ENCODE data around the gene DEPDC1B.
"Not testable (repeated sequence)": the region's sequence is repeated elsewhere in the genome, so short reads cannot be mapped to it uniquely, and the experiment has no call there.

Gene DEPDC1B

DNA sequence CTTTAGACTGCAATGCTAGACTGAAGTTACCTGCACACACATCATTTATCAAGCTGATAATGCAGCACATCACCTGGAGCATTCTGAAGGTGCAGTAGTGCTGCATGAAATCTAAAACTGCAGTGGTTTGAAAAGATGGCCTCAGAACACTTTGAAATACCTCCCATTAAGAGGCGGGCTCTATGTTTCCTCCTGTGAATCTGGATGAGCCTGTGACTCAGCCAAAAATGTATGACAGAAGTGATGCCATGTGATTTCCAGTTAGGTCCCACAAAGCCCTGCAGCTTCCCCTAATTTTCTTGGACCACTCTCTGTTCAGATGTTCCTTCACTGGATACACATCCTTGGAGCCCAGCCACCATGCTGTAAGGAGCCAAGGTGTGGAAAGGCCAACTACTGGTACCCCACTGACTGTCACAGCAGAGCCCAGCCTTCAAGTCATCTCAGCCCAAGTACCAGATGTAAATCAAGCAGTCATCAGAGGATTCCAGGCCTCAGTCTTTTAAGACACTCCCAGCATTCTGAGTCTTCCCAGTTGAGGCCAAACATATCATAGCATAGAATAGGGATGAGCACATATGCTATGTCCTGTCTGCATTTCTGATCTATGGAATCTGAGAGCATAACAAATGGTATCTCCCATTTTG, 27.2 kb upstream of the DEPDC1B start:
- TF ChIP-seq, protein P1, sequence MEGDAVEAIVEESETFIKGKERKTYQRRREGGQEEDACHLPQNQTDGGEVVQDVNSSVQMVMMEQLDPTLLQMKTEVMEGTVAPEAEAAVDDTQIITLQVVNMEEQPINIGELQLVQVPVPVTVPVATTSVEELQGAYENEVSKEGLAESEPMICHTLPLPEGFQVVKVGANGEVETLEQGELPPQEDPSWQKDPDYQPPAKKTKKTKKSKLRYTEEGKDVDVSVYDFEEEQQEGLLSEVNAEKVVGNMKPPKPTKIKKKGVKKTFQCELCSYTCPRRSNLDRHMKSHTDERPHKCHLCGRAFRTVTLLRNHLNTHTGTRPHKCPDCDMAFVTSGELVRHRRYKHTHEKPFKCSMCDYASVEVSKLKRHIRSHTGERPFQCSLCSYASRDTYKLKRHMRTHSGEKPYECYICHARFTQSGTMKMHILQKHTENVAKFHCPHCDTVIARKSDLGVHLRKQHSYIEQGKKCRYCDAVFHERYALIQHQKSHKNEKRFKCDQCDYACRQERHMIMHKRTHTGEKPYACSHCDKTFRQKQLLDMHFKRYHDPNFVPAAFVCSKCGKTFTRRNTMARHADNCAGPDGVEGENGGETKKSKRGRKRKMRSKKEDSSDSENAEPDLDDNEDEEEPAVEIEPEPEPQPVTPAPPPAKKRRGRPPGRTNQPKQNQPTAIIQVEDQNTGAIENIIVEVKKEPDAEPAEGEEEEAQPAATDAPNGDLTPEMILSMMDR (IDR thresholded peaks at IDR 0.05; ENCODE audit: low read depth, low read length) = no peak
- no peak overlapping the region for H3K4me3 ChIP-seq (ENCODE audit: low read depth, low read length)
- no peak for DNase-seq (ENCODE audit: low read depth, low spot score)
- in situ Hi-C loops (cut with HindIII; ENCODE audit: low sequenced_read_pairs) = no loop called here

DNA sequence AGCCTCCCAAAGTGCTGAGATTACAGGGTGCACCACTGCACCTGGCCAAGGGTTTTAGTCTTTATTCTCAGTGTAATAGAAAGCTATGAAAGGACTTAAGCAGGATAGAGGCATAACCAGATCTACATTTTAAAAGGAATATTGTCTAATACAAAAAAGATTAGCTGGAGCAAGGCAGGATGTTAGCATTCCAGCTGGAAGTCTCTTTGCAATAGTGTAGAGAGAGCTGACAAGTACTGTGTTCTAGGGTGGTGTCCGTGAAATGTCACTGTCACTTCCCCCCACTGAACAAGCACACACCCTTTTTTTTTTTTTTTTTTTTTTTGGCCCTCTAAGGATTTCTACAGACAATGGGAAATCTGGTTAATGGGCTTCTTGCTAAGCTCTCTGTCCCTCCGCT, 24.2 kb upstream of the DEPDC1B start:
- TF ChIP-seq, protein P1 (IDR thresholded peaks at IDR 0.05; ENCODE audit: low read depth, low read length) = no peak
- no peak for DNase-seq (ENCODE audit: low read depth, low spot score)
- in situ Hi-C loops (cut with HindIII; ENCODE audit: low sequenced_read_pairs) = no loop called here
- H3K4me3 ChIP-seq (ENCODE audit: low read depth, low read length) = no peak overlapping the region

DNA sequence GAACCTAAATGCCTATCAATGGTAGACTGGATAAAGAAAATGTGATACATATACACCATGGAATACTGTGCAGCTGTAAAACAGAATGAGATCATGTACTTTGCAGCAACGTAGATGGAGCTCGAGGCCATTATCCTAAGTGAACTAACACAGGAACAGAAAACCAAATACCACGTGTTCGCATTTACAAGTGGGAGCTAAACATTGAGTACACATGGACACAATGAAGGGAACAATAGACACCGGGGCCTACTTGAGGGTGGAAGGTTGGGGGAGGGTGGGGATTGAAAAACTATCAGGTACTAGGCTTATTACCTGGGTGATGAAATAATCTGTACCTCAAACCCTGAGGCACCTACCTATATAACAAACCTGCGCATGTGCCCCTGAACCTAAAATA, 22.4 kb upstream of the DEPDC1B start:
- no peak overlapping the region for H3K4me3 ChIP-seq (ENCODE audit: low read depth, low read length)
- DNase-seq (ENCODE audit: low read depth, low spot score) = no peak
- TF ChIP-seq, protein P1 (IDR thresholded peaks at IDR 0.05; ENCODE audit: low read depth, low read length) = no peak
- in situ Hi-C loops (cut with HindIII; ENCODE audit: low sequenced_read_pairs) = no loop called here

DNA sequence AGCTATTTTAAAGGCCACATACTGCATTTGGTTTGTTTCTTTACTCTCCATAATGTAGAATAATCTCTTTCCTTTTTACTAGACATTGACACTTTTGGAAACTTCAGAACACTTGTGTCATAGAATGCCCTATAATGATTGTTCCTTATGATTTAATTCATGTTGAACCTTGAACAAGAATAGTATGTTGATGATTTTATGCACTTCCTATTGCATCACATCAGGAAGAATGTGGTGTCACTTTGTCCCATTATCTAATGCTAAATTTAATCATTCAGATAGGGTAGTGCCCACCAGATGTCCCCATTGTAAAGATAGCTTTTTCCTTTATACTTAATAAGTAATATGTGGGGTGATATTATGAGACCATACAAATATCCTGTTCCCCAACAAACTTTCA, 19.4 kb upstream of the DEPDC1B start:
- no peak overlapping the region for H3K4me3 ChIP-seq (ENCODE audit: low read depth, low read length)
- DNase-seq (ENCODE audit: low read depth, low spot score) = no peak
- in situ Hi-C loops (cut with HindIII; ENCODE audit: low sequenced_read_pairs) = no loop called here
- TF ChIP-seq, protein P1 (IDR thresholded peaks at IDR 0.05; ENCODE audit: low read depth, low read length) = no peak

DNA sequence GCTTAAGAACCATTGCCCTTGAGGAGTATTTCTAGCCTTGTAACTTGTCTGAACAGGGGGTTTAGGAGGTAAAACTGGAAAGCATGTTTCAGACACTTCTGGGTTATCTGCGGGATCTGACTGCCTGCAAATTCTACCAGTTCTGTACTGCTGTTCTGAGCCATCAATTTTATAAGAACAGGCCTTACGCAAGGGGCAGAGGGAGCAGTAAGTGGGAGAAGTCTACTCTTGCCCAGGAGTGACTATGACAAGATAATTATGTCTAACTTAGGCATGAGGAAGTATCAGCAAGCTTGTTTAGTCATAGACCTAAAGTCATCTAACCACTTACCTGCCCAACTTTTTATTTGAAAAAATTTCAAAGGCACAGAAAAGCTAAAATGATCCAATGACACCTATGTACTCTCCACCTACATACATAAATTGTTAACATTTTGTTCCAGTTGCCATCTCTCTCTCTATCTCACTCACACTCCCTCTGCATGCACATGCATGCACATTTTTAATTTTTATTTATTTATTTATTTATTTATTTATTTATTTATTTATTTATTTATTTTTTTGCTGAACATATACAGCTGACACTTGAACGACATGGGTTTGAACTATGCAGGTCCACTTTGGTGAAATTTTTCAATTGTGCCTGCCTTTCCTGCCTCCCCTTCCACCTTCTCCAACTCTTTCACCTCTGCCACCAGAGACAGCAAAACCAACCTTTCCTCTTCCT, 18.4 kb upstream of the DEPDC1B start:
- TF ChIP-seq, protein P1 (IDR thresholded peaks at IDR 0.05; ENCODE audit: low read depth, low read length) = no peak
- no peak overlapping the region for H3K4me3 ChIP-seq (ENCODE audit: low read depth, low read length)
- in situ Hi-C loops (cut with HindIII; ENCODE audit: low sequenced_read_pairs) = no loop called here
- no peak for DNase-seq (ENCODE audit: low read depth, low spot score)

DNA sequence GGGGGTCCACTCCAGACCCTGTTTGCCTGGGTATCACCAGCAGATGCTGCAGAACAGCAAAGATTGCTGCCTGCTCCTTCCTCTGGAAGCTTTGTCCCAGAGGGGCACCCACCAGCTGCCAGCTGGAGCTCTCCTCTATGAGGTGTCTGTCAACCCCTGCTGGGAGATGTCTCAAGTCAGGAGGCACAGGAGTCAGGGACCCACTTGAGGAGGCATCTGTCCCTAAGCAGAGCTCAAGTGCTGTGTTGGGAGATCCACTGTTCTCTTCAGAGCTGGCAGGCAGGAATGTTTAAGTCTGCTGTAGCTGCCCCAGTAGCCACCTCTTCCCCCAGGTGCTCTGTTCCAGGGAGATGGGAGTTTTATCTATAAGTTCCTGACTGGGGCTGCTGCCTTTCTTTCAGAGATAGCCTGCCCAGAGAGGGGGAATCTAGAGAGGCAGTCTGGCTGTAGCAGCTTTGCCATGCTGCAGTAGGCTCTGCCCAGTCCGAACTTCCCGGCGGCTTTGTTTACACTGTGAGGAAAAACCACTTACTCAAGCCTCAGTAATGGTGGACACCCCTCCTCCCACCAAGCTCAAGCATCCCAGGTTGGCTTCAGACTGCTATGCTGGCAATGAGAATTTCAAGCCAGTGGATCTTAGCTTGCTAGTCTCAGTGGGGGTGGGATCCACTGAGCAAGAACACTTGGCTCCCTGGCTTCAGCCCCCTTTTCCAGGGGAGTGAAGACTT, 15.4 kb upstream of the DEPDC1B start:
- H3K4me3 ChIP-seq (ENCODE audit: low read depth, low read length); in situ Hi-C loops (cut with HindIII; ENCODE audit: low sequenced_read_pairs); DNase-seq (ENCODE audit: low read depth, low spot score): not testable (repeated sequence)

DNA sequence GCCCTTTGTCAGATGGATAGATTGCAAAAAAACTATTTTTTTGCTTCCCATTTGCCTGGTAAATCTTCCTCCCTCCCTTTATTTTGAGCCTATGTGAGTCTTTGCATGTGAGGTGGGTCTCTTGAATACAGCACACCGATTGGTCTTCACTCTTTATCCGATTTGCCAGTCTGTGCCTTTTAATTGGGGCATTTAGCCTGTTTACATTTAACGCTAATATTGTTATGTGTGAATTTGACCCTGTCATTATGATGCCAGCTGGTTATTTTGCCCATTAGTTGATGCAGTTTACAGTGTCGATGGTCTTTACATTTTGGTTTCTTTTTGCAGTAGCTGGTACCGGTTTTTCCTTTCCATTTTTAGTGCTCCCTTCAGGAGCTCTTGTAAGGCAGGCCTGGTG, 13.0 kb upstream of the DEPDC1B start:
- DNase-seq (ENCODE audit: low read depth, low spot score) = no peak
- in situ Hi-C loops (cut with HindIII; ENCODE audit: low sequenced_read_pairs) = no loop called here
- H3K4me3 ChIP-seq (ENCODE audit: low read depth, low read length) = no peak overlapping the region
- TF ChIP-seq, protein P1 (IDR thresholded peaks at IDR 0.05; ENCODE audit: low read depth, low read length) = no peak

DNA sequence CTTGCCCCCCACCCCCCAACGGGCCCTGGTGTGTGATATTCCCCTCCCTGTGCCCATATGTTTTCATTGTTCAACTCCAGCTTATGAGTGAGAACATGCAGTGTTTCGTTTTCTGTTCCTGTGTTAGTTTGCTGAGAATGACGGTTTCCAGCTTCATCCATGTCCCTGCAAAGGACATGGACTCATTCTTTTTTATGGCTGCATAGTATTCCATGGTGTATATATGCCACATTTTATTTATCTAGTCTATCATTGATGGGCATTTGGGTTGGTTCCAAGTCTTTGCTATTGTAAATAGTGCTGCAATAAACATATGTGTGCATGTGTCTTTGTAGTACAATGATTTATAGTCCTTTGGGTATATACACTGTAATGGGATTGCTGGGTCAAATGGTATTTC, 11.9 kb upstream of the DEPDC1B start:
- in situ Hi-C loops (cut with HindIII; ENCODE audit: low sequenced_read_pairs); DNase-seq (ENCODE audit: low read depth, low spot score); H3K4me3 ChIP-seq (ENCODE audit: low read depth, low read length): not testable (repeated sequence)

Measured in astrocyte of the spinal cord (primary cell).